ENCODE data around the gene CDC20B. TPM values are rescaled to one million over a fixed set of nuclear protein-coding genes. Genes with fewer than 3 reads are reported as not detected.

CDC20B gene
- total RNA-seq, 1 donor from 2014 or later: not detected

DNA sequence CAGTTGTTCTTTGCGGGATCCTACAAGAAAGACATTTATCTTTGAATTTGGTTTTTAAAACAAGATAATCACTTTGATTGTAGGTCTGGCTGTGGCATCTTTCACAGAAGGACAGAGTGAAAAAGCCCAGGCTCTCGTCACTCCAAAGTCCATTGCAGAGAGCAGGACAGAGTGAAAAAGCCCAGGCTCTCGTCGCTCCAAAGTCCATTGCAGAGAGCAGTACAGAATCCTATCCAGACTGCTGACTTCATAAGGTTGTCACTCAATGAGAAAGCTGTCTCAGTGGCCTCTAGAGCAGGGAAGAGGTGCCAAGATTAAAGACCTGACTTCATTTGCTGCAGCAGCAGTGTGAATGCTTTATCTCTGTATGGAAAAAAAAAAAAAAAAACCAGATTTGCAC, 29.4 kb downstream of the CDC20B start:
- Histone ChIP-seq H3K36me3 (ENCODE audit: control insufficient read depth, insufficient read depth, low read length) (no peaks in the 10 kb centered on the region), H3K4me3 (ENCODE audit: low read depth, low read length) (no peak overlapping the region), H3K27me3 (ENCODE audit: control insufficient read depth, insufficient read depth, low read length) (peaks cover 9% of the 10 kb centered on the region)
- FAIRE-seq (no peak), DNase-seq (ENCODE audit: low read depth) (no peak)
- TF ChIP-seq, protein P1, sequence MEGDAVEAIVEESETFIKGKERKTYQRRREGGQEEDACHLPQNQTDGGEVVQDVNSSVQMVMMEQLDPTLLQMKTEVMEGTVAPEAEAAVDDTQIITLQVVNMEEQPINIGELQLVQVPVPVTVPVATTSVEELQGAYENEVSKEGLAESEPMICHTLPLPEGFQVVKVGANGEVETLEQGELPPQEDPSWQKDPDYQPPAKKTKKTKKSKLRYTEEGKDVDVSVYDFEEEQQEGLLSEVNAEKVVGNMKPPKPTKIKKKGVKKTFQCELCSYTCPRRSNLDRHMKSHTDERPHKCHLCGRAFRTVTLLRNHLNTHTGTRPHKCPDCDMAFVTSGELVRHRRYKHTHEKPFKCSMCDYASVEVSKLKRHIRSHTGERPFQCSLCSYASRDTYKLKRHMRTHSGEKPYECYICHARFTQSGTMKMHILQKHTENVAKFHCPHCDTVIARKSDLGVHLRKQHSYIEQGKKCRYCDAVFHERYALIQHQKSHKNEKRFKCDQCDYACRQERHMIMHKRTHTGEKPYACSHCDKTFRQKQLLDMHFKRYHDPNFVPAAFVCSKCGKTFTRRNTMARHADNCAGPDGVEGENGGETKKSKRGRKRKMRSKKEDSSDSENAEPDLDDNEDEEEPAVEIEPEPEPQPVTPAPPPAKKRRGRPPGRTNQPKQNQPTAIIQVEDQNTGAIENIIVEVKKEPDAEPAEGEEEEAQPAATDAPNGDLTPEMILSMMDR (IDR thresholded peaks at IDR 0.05; ENCODE audit: insufficient read depth, low read length, severe bottlenecking): no peak

DNA sequence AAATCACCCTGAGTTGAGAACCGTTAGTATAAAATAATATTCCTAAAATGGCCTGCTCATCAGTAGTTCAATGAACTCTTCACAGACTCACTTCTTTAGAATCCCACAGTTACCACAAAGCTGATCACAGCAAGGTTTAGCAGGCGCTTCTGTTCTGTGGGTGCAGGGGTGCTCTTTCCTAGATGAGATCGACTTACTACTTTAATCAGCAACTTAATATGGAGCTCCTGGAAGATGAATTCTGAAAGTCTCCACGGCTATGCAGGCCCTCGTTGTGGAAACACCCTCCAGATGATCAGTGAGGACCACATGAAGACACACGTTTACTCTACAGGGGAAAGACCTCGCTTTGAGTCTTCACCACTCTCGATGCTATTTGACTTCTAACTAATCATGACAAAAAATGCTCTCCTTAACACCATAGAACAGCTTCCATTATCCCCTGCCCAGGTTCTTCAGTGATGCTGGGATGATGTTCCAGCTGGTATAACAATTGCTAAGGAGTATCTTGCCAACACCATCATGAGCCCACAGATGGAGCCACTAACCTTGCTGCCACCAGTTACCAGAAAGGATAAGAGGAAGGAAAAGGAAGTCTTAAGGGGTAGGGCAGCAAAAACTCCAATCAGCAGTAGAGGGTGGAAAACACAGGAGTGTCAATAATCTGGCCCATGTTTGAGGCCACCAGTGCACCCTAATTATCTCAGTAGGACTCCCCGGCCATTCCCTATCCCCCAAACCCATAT, 30.9 kb downstream of the CDC20B start:
- peaks cover 9% of the 10 kb centered on the region for H3K27me3 ChIP-seq (ENCODE audit: control insufficient read depth, insufficient read depth, low read length)
- DNase-seq (ENCODE audit: low read depth) (no peak), FAIRE-seq (peak; percentile 23)
- TF ChIP-seq, protein P1 (IDR thresholded peaks at IDR 0.05; ENCODE audit: insufficient read depth, low read length, severe bottlenecking): no peak
- H3K4me3 ChIP-seq (ENCODE audit: low read depth, low read length): no peak overlapping the region
- no peaks in the 10 kb centered on the region for H3K36me3 ChIP-seq (ENCODE audit: control insufficient read depth, insufficient read depth, low read length)

DNA sequence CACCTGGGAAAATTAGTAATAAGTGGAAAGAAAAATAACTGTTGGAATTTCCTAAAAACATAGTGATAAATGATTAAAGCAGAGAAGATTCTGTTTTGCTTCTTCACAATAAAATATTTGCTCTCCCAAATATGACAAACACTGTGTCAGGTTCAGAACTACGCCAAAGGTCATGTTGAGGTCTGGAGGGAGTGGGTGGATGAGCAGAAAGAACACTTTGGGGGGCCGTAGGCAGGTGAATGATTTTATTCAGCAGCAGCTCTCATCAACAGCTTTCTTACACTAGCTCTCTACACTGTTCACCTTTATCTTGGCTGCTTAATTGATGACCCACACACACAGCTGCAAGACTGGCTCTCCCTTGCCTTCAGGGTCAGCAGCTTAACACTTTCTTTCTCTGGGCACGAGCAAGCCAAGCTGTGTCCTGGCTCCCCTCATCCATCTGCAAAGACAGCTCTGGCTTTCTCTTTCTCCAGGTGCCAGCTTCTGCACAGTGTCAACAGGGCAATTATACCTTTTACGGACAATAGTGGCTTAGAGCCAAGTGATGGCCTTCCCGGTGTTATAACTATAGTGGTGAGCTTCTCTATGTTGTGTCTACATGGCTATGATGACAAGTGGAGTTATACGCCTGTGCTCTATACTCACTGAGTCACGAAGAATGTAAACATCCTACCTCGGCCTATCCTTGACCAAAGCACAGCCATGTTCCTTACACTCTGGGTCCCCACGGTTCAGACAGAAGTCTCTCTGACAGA, 31.9 kb downstream of the CDC20B start:
- FAIRE-seq: no peak

DNA sequence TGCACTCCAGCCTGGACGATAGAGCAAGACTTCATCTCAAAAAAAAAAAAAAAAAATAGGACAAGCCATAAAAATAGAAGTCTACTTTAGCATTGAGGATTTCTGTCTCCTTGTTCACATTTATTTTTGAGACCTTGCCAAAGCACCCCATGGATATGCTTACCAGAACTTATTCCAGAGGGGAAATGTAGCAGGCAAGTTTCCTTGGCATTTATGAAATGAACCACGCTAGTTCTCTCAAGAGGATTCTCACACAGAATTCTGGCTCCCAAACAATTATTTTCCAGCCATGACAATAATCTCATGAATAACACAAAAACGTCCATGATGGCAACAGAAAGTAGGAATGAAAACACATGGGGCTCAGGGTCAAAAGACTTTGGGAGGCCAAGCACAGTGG, 36.5 kb downstream of the CDC20B start:
- TF ChIP-seq, protein P1 (IDR thresholded peaks at IDR 0.05; ENCODE audit: insufficient read depth, low read length, severe bottlenecking): no peak
- H3K36me3 ChIP-seq (ENCODE audit: control insufficient read depth, insufficient read depth, low read length): no peaks in the 10 kb centered on the region
- DNase-seq (ENCODE audit: low read depth): no peak
- H3K27me3 ChIP-seq (ENCODE audit: control insufficient read depth, insufficient read depth, low read length): no peaks in the 10 kb centered on the region
- no peak overlapping the region for H3K4me3 ChIP-seq (ENCODE audit: low read depth, low read length)
- no peak for FAIRE-seq

More for the DNA sequence above, 31.9 kb downstream of the CDC20B start:
- H3K27me3 ChIP-seq (ENCODE audit: control insufficient read depth, insufficient read depth, low read length): peaks cover 9% of the 10 kb centered on the region
- TF ChIP-seq, protein P1 (IDR thresholded peaks at IDR 0.05; ENCODE audit: insufficient read depth, low read length, severe bottlenecking): no peak
- DNase-seq (ENCODE audit: low read depth): no peak
- H3K36me3 ChIP-seq (ENCODE audit: control insufficient read depth, insufficient read depth, low read length): no peaks in the 10 kb centered on the region
- H3K4me3 ChIP-seq (ENCODE audit: low read depth, low read length): no peak overlapping the region

DNA sequence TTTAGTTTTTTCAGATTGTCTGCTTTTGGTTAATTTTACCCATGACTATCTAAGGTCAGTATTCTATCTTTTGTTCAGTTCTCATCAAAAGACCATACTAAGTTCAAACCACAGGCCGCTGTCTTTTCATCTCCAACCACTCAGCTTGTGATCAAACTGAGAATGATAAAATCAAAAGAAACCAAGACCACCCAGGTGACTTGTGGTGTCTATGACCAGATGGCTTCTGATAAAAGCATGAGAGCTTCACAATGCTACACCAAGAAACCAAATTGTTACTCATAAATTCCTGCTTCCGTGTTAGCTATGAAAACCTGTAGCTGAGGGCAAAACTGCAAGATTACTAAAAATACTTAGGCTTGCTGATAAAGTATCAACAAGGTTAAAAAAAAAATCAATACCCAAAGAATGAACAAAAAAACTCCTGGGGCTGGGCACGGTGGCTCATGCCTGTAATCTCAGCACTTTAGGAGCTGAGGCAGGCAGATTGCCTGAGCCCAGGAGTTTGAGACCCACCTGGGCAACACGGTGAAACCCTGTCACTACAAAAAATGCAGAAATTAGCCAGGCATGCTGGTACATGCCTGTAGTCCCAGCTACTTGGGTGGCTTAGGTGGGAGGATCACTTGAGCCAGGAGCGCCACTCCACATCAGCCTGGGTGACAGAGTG, 38.8 kb downstream of the CDC20B start:
- TF ChIP-seq, protein P1 (IDR thresholded peaks at IDR 0.05; ENCODE audit: insufficient read depth, low read length, severe bottlenecking): no peak
- no peaks in the 10 kb centered on the region for H3K27me3 ChIP-seq (ENCODE audit: control insufficient read depth, insufficient read depth, low read length)
- FAIRE-seq: no peak
- DNase-seq (ENCODE audit: low read depth): no peak
- H3K36me3 ChIP-seq (ENCODE audit: control insufficient read depth, insufficient read depth, low read length): no peaks in the 10 kb centered on the region
- H3K4me3 ChIP-seq (ENCODE audit: low read depth, low read length): no peak overlapping the region
